HG02852 (cell line): ENCODE measurements around the gene ACTR3C.

Experiments used
- ATAC-seq: cut with Tn5 transposase; IDR thresholded peaks from one replicate; pipeline ENCODE4 v1.9.1; 2021; ENCODE audit warnings: mild to moderate bottlenecking, moderate library complexity; ENCODE audit not compliant: unreplicated experiment

Gene ACTR3C

DNA sequence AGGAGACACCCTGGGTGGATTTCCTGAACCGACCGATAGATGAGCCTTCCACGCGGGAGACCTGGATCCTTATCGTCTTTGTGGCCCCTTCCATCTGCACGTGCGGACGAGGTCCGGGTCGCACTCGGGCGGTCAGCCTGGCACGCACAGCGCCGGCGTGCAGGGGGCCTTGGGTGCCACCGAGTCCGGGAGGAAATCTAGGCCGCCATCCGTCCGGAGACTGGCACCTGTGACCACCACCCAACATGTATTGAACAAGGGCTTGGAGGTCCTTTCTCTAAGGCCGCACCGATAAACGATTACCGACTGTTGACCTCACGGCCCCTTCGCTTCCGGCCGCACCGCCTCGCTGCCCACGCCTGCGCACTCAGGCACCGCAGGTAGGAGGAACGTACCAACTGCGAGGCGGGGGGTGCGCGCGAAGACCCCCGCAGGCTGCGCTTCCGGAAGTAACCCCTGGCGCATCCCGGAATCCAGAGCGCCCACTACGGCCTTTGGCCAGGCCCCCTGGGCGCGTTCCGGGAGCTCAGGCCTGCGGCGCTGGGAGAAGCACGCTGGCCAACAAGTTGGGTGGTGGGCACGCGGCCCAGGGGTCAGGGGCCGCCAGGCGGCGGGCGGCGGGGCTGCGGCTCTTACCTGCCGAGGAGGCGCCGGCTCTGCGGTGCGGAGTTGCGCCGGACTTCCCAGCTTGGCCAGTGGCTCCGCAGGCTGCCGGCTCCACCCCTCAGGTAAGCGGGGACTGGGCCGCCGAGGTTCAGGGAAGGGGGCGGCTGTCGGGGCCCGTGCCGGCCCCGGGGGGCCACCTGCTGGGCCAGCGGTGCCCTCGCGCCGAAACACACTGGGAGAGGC, at the start of gene ACTR3C, which contains the start of gene LRRC61:
TSS of gene ACTR3C (minus strand) at position 713 of the 849 bp plus-strand sequence. CDS start 28,249 bp downstream, outside the sequence.
TSS of gene LRRC61 (plus strand) at position 523 of the 849 bp plus-strand sequence. CDS start 13,507 bp downstream, outside the sequence.
- peak; percentile 59 for ATAC-seq

DNA sequence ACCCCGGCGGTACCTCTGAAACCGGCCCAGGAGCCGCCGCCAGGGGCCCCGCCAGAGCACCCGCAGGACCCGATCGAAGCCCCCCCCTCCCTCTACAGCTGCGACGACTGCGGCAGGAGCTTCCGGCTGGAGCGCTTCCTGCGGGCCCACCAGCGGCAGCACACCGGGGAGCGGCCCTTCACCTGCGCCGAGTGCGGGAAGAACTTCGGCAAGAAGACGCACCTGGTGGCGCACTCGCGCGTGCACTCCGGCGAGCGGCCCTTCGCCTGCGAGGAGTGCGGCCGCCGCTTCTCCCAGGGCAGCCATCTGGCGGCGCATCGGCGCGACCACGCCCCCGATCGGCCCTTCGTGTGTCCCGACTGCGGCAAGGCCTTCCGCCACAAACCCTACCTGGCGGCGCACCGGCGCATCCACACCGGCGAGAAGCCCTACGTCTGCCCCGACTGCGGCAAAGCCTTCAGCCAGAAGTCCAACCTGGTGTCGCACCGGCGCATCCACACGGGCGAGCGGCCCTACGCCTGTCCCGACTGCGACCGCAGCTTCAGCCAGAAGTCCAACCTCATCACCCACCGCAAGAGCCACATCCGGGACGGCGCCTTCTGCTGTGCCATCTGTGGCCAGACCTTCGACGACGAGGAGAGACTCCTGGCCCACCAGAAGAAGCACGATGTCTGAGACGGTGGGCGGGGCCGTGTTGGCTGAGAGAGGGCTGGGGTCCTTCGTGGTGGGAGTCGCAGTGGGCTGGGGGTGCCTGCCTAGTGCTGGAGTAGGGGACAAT, 49.1 kb upstream of the ACTR3C start:
- ATAC-seq: no peak

DNA sequence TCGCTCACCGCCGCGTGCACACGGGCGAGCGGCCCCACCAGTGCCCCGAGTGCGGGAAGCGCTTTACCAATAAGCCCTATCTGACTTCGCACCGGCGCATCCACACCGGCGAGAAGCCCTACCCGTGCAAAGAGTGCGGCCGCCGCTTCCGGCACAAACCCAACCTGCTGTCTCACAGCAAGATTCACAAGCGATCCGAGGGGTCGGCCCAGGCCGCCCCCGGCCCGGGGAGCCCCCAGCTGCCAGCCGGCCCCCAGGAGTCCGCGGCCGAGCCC, 48.6 kb upstream of the ACTR3C start:
- ATAC-seq: no peak

DNA sequence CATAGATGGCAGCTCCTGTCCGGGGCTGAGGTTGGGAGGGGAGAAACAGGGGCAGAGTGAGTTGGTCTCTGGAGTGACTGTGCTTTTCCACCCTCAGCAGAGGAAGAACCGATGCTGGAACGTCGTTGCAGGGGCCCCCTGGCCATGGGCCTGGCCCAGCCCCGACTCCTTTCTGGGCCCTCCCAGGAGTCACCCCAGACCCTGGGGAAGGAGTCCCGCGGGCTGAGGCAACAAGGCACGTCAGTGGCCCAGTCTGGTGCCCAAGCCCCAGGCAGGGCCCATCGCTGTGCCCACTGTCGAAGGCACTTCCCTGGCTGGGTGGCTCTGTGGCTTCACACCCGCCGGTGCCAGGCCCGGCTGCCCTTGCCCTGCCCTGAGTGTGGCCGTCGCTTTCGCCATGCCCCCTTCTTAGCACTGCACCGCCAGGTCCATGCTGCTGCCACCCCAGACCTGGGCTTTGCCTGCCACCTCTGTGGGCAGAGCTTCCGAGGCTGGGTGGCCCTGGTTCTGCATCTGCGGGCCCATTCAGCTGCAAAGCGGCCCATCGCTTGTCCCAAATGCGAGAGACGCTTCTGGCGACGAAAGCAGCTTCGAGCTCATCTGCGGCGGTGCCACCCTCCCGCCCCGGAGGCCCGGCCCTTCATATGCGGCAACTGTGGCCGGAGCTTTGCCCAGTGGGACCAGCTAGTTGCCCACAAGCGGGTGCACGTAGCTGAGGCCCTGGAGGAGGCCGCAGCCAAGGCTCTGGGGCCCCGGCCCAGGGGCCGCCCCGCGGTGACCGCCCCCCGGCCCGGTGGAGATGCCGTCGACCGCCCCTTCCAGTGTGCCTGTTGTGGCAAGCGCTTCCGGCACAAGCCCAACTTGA, 48.0 kb upstream of the ACTR3C start:
- ATAC-seq: no peak

DNA sequence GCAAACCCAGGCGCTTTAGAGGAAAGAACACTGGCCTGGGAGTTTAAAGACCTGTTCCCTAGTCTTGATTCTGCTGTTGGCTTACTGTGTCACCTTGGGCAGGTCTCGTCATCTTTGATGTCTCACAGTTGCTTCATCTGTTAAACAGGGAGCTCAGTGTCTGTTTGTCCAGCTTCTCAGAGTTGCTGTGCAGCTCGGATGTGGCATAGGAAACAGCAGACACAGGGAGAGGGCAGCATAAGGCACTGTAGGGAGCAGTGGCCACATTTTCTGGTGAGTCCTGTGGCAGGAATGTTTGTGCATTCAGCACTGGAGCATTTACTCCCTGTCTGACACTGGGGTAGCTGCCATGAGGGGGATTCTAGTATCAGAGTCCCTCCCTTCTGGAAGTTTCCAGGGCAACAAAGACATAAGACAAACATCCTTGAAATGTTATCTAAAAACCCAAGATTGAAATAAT, 47.3 kb upstream of the ACTR3C start:
- no peak for ATAC-seq

DNA sequence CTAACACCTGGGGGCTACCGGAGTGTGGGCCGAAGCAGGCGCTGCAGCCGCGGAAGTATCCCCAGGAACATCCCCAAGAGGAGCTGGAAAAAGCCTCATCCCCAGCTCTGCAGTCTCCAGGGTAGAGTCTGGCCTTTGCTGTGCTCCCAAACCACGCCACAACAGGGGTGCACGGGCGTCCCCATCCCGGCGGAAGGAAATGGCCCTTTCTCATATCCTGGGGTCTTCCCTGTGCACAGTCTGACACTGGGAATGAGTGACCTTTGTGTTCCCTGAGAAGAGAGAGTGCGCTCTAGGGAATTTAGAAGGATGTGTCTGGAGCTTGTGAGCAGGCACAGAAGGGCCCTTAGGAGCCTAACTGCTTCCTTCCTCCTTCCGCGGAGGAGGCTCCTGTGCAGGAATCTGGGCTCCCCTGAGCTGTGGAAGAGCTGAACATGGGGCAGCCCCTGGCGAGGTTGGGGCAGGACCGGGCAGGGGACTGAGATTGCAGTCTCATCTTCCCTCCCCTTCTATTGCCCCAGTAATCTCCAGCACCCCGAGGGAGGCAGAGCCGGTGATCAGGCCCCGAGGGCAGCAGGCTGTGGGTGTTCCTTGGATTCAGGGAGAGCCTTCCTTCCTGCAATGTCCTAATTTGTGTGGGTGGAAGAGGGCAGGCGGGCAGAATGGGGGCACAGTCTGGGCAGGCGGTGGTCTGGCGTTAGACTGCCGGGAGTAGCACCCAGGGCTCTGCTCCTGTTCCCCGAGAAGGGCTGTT, 46.6 kb upstream of the ACTR3C start:
- ATAC-seq: no peak

DNA sequence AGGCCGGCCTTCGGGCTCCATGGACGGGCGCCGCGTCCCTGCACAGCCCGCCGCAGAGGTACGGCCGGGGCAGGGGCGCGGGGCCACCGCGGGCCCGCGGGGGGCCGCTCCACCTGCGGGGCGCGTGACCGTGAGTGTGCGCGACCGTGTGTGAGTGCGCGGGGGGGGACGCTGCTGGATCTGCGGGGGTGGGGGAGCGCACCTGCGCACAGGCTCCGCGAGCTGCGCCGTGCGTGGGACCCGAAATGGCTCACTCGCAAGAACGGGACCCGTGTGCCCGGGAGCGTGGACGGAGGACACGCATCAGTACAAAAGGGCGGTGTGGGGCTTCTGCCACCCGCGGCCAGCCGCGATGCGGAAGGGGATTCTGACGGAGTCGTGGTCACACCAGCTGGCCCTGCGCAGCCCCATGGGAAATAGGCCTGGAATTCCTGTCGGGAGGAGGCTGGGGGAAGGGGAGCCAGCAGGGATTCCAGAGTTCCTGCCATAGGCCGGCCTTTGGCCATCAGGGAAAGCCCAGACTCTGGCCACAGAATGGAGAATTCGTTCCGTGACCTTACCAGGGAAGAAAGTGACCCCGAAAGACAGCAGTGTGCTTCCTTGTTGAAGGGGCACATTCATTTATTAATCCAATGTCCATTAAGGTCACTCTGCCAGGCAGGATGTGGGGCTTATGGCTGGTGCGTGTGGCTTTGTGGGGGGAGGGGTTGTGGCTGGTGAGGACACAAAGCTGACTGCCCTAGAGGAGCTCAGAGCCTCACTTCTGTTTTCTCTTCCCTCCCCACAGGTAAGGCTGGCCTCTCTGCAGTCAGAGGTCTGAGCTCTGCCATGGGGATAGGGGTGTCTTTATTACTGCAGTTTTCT, 45.8 kb upstream of the ACTR3C start:
- ATAC-seq: peak; percentile 34

DNA sequence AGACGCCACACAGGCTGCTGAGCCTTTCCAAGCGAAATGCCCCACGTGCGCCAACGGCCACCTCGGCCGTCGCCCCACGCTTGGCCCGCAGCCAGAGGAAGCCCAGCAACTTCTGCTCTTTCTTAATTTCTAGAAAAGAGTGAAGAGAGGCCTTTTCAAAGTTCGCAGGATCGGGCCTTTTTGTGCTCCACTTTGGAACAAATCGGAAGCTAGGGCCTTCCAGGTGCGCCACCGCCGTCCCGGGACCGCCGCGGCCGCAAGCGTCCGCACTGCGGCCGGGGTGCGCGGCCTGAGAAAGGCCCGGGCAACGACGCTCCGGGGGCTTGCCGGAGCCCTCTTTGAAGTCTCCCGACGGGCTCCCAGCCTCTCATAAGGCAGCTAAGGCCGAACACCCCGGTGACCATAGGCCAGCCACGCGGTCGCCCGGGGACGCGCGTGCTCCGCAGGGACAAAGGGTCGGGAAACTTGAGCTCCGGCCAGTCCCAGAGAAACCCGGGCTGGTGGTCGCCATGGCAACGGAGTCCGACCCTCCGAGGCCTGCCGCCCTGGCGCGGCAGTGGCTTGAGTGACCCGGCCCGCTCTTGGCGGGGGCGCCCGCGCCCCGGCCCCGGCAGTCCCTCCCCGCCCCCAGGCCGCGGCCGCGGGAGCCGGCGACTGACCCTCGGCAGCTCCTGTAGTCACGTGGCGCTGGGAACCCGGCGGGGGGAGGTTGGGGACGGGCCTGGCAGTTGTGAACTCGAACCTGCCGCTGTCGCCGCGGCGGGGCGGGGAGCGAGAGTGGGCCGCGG, 44.9 kb upstream of the ACTR3C start, which contains the start of gene REPIN1:
TSS of gene REPIN1 (plus strand) at position 727 of the 788 bp plus-strand sequence. CDS start 890 bp downstream, outside the sequence.
- ATAC-seq: peak; percentile 54

DNA sequence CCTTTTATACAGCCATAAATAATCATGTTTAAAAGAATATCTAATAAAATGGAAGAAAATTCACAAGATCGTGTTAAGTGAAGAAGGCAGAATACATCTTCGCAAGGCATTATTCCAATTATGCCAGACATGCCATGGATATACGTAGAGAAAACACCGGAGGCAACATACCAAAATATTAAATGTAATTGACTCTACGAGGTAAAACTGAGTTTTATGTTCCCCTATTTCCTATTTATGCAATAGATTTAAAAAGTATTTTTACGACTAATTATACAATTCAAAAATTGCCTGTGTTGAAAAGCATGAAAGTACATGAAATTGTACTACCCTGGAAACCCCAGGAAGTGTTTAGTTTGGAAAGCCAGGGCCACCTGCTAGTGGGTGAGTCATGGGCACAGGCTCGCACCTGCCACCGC, 44.3 kb upstream of the ACTR3C start:
- ATAC-seq: no peak

DNA sequence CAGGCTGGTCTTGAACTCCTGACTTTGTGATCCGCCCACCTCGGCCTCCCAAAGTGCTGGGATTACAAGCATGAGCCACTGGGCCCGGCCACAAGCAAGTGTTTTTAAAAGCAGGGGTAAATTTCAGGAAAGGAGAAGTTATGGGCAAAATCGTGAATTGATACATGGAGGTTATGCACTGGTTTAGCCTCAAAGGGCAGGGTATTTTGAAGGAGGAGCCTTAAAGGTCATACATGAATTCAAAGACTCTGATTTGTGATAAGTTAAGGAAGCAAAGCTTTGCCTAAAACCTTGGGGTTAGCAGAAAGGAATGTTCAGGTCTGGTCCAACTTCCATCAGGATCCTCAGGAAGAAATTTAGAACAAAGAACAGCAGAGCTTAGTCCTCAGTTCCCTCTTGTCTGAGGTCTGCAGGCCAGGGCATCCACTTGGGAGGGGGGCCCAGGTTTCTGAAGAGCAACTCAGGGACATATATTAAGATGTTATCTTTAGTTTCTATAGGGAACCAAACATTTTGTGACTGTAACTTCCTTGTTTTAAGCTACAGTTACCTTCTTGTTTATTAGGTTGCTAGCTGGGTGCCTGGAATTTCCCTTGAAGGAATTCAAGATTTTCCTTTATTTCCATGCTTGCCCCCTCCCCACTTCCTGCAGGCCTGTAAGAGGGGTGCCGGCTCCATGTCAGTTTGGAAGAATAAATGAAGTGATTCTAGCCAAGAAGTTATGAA, 42.5 kb upstream of the ACTR3C start:
- ATAC-seq: no peak

DNA sequence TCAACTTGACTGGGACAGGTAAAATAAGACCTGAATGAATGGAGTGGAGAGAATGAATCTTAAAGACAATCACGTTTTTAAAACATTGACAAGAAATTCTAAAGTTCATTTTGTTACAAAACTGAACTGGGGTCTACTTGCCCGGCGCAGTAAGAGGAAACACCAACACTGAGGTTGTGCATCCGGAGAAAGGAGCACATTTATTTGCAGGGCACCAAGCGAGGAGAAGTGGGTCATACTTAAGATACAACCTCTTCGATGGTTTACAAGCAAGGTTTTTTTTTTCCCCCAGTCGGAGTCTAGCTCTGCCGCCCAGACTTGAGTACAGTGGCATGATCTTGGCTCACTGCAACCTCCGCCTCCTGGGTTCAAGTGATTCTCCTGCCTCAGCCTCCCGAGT, 41.8 kb upstream of the ACTR3C start:
- ATAC-seq: no peak

DNA sequence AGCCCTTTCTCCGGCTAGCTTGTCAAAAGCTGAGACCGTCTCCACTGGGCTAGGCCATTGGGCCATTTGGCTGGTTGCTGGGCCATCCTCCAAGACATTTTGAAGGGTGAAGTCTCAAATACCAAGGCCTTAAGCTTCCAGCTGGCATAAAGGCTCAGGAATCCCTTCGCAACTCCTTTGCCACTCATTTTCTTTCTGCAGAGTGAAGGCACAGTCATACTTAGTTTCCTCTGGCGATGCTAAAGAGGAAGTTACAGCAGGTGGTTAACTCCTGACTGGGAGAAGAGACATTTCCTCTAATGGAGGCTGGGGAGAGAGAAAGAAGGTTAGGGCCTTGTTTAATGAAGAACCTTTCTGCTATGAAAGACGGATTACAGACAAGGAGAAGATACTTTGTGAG, 40.5 kb upstream of the ACTR3C start:
- ATAC-seq: peak; percentile 33

DNA sequence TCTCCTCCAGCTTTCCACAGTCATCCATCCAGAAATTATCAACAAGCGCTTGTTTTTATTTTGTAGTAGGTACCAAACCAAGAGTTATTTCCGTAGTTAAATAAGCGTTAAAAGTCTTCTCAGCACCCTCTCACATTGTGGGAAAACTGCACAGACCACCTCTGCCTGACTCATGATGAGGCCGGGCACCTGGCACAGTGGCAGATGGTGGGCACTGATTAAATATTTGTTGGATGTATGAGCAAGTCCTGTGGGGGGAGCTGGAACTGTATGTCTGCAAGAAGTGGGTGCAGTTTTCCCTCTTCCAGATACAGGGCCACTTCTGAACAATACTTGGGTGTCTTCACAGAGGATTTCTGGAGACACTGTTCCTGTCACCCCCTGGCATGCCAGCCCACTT, 40.0 kb upstream of the ACTR3C start:
- no peak for ATAC-seq

DNA sequence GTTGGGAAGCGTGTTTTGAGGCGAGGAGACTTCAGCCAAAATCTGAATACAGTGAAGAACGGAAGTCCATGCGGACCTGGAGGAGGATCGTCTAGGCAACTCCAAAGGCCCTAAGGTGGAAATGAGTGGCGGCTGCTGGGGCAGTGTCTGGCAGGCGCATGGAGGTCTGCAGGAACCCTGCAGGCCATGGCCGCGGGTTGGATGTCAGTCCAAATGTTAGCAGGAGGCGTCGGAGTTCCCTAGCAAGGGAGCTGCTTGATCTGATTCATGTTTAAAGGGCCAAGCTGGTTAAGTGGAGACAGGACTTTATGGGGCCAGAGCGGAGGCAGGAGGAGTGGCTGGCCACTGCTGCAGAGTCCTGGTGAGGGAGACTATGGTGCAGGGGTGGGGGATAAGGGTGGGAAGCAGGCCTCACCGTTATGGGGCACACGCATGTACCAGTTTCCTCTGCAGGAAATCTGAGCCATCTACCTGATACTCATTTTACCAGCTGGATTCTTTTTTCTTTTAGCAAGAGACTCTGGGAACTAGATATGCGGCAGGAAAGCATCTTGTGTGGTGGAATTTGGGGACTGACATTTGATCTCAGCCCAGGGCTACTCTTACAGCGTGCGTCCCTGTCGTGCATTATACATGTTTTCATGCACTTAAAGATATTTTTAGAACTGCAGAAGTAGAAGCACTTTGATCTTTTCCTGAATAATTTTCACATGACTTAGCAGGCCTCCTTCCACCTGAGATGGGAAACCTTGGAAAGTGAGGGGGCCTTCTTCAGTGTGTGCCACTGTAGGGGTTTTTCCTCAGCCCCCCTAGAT, 38.7 kb upstream of the ACTR3C start:
- no peak for ATAC-seq

DNA sequence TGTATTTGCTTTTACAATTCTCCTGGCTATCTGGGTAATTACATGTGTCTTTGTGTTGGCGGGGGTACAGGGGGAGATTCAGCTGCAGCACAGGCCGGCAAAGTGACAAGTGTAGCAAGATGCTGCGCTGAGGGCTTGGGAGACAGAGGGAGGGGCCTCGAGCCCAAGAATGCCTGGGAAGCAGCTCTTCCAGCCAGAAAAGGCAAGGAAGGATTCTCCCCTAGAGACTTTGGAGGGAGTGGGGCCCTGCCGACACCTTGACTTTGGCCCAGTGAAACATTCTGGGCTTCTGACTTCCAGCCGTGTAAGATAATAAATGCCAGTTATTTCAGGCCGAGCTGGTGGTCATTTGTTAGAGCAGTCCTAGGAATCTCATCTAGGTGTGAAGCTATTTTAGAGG, 38.1 kb upstream of the ACTR3C start:
- no peak for ATAC-seq

DNA sequence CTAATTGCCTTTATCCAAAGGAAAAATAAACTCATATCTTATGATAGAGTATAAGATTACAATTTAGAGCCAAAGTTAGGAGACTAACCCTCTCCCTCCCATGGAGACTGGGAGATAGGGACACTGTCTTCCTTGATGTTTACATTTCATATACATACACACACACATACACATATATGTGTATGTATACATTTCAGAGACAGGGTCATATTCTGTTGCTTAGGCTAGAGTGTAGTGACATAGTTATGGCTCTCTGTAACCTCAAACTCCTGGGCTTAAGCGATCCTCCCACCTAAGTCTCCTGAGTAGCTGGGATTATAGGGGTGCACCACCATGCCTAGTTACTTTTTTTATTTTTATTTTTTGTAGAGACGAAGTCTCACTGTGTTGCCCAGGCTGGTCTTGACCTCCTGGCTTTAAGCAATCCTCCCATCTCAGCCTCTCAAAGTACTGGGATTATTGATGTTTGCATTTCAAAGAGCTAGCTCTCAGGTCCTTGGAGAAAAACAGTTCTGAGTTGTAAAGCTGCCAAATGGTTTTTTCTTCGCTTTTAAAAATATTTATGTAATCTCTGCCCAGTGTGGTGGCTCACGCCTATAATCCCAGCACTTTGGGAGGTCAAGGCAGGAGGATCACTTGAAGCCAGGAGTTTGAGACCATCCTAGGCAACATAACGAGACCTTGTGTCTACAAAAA, 37.2 kb upstream of the ACTR3C start:
- ATAC-seq: no peak
